Stimulated activated CD8-positive, alpha-beta memory T cell treated with anti-CD3 and anti-CD28 coated beads, Interleukin-12 subunit alpha, Interleukin-12 subunit beta, amount 100 ng/mL, for 24 hours (primary cell): ENCODE results near the gene F2R.
"Not testable (repeated sequence)": the region's sequence is repeated elsewhere in the genome, so short reads cannot be mapped to it uniquely, and the experiment has no call there.

Experiments
- DNase-seq: peaks from one replicate; pipeline ENCODE4 v3.0.0-alpha.2; 2020; ENCODE audit errors: extremely low read depth

F2R gene

GRCh38 chr5:76755779-76756637, 40.1 kb downstream of the F2R start:
- DNase-seq: no peak

DNA sequence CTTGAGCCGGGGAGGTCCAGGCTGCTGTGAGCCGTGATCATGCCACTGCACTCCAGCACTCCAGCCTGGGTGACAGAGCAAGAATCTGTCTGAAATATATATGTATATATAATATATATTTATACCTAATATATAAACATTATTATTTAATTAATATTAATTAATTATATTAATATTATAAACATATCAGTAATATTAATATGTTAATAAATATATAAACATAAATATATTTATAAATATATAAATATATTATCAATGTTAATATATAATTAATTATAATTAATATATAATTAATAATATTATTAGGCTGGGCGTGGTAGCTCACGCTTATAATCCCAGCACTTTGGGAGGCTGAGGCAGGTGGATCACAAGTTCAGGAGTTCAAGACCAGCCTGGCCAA, 41.1 kb downstream of the F2R start:
- DNase-seq: no peak

- DNase-seq: not testable (repeated sequence)
Observed at GRCh38 chr5:76761118-76761517, 45.2 kb downstream of the F2R start.

- DNase-seq: no peak
Observed at GRCh38 chr5:76762484-76762883, 46.6 kb downstream of the F2R start.

- no peak for DNase-seq
Observed at GRCh38 chr5:76763136-76763535, 47.2 kb downstream of the F2R start.

DNA sequence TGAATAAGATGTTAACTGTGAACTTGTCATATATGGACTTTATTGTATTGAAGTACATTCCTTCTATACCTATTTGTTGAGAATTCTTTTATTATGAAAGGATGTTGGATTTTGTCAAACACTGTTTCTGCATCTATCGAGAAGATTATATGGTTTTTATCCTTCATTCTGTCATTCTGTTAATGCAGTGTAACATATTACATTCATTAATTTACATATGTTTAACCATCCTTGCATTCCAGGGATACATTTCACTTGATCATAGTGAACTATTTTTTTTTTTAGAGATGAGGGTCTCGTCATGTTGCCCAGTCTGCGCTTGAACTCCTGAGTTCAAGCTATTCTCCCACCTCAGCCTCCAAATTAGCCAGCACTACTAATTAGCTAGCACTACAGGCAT, 48.4 kb downstream of the F2R start:
- no peak for DNase-seq

DNA sequence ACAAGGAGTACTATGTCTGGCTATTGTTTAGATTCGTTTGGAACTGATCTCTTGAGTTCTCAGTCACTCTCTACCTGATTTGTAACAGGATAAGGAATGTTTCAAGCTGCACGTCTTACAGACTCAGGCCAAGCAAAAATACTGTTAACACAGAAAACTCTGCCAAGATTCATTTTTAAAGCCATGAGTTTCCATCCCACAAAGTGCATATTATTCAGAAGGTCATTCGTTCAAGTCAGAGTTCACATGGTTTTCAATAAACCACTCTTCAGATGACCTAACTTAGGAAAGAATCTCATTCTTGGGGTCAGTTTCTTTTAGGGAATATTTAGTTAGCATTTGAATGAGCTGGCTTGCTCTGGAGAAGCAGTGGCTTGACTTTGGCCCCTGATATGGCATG, 49.3 kb downstream of the F2R start:
- DNase-seq: no peak

DNA sequence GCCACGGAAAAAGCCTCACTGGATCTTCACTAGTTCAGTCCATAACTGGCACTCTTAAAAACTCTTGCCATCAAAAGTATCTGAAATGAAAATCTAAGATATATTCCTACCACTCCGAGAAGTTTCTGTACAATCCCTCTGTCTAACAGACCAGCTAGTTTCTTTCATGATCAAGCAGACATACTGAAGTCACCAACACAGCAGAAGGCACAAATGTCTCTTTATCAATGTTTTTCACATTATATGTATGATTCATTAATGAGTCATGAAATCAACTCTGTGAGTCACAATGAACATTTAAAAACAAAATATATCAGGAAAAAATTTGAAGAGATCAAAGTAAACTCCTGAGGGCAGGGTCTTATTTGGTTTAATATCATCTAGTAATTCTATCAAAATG, 50.8 kb downstream of the F2R start:
- DNase-seq: no peak

GRCh38 chr5:76771041-76771440, 55.1 kb downstream of the F2R start:
- DNase-seq: not testable (repeated sequence)

GRCh38 chr5:76771705-76772405, 55.9 kb downstream of the F2R start:
- DNase-seq: no peak

- DNase-seq: no peak
Observed at GRCh38 chr5:76775921-76776320, 60.0 kb downstream of the F2R start.

GRCh38 chr5:76776391-76776790, 60.5 kb downstream of the F2R start:
- no peak for DNase-seq

GRCh38 chr5:76780616-76781015, 64.7 kb downstream of the F2R start:
- DNase-seq: not testable (repeated sequence)

DNA sequence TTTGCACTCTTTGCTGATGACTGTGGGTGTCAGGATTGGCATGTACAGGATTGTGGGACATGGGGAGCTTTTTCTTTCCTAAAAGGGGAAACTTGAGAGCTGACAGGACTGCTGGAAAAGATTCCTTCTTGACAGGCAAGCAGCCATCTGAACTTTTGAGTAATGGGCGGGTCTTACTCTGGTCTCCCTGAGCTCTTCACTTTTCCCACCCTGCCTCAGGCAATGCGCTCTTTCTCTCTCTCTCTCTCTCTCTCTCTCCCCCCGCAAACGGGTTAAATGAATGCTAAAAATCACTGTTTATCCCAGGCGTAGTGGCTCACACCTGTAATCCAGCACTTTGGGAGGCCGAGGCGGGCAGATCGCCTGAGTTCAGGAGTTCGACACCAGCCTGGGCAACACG, 65.8 kb downstream of the F2R start:
- no peak for DNase-seq

GRCh38 chr5:76782444-76782843, 66.5 kb downstream of the F2R start:
- DNase-seq: no peak
